ENCODE results near the gene PARN.
"Not testable (repeated sequence)": the region's sequence is repeated elsewhere in the genome, so short reads cannot be mapped to it uniquely, and the experiment has no call there.

PARN gene

DNA sequence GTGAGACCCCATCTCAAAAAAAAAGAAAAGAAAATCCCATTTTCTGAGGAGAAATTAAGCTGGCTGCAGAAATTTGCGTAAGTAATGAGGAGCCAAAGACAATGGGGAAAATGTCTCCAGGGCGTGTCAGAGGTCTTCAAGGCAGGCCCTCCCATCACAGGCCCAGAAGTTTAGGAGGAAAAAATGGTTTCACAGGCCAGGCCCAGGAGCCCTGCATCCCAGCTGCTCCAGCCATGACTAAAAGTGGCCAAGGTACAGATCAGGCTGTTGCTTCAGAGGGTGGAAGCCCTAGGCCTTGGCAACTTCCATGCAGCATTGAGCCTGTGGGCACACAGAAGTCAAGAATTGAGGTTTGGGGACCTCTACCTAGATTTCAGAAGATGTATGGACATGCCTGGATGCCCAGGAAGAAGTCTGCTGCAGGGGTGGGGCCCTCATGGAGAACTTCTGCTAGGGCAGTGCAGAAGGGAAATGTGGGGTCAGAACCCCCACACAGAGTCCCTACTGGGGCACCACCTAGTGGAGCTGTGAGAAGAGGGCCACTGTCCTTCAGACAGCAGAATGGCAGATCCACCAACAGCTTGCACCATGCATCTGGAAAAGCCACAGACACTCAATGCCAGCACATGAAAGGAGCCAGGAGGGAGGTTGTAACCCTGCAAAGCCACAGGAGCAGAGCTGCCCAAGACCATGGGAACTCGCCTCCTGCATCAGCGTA, 55.2 kb downstream of the PARN start:
- DNase-seq (ENCODE audit: low read depth) = not testable (repeated sequence)

DNA sequence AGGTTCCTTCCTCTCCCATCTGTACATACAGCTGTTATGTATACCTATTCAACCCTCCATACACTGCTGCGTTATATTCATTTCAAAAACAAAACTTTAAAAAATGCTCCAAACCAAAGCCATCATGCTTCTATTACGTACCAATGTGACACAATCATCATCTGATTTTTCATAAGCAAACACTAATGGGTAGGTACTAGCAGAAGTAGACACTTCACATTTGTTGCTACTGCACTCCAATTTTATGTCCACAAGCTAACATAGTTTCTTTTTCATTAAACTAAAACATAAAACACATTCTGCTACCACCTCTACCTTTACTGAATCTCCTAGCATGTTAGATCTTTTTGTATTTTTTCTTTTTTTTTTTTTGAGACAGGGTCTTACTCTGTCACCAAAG, 57.5 kb downstream of the PARN start:
- no peak for DNase-seq (ENCODE audit: low read depth)

DNA sequence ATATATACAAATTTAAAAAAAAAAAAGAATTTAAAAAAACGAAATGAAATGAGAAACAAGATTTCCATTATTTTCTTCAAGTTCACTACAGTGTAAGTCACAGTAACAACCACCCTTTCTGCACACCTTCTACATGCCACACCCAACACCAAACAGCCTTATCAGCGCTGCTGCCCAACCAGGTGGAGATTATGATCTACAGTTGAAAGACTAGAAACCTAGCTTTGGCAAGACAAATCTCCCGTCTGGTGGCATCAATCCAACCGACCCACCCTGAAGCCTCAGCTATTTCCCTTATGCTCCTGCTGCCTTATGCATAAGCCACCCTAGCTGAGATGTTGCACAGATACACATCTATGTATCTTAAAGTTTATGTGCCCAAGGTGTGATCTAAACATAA, 60.8 kb downstream of the PARN start:
- DNase-seq (ENCODE audit: low read depth) = no peak

DNA sequence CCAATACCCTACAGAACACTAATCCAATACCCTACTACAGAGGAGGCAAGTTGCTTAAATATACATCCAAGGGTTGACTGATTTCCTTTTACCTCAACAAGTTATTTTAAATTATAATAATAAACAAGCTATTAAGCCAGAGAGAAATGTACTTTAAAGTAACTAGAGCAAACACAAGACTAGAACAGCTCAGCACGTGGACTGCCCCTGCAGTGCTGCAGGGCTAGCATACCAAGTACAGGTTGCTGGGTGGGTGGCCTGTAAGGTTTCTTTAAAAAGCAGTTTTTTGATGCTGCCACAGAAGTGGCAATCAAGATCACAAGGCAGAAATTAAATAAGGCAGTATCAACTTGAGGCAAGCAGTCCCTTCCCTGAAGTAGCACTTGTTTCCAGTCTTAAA, 63.5 kb downstream of the PARN start:
- no peak for DNase-seq (ENCODE audit: low read depth)

DNA sequence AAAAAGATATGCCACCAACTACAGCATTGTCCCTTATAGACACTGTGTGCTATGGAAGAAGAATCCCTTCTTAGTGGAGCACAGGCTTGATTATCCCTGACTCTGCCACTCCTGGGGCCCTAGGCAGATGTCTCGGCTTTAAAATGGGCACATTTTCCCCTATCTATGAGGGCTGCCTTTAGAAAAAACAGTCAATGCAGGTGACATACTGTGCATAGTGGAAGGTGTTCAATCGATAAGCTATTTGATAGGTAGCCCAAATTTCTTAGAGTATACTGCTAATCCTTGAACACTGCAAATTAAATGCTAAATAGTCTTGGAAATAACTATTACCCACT, 64.4 kb downstream of the PARN start:
- DNase-seq (ENCODE audit: low read depth) = no peak

- peak; percentile 72 for DNase-seq (ENCODE audit: low read depth)
Measured at GRCh38 chr16:14564861-14565687, 65.0 kb downstream of the PARN start.

DNA sequence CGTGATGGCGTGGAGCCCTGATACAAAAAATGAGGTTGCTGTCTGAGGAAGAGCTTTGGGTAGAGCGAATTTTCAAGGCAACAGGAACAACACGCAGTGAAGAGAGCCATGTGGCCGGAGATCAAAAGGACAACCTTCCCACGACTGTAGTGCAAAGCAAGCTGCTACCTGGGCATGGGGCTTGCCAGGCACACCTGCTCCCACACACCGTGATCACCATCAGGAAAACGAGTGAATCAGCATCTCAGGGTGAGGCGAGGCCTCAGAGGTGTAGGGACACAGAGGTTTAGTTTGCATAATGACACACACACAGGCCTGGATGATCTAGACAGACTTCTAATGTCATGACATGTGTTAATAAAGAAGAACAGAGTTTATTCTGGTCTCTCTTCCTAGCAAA, 65.7 kb downstream of the PARN start:
- DNase-seq (ENCODE audit: low read depth) = no peak

DNA sequence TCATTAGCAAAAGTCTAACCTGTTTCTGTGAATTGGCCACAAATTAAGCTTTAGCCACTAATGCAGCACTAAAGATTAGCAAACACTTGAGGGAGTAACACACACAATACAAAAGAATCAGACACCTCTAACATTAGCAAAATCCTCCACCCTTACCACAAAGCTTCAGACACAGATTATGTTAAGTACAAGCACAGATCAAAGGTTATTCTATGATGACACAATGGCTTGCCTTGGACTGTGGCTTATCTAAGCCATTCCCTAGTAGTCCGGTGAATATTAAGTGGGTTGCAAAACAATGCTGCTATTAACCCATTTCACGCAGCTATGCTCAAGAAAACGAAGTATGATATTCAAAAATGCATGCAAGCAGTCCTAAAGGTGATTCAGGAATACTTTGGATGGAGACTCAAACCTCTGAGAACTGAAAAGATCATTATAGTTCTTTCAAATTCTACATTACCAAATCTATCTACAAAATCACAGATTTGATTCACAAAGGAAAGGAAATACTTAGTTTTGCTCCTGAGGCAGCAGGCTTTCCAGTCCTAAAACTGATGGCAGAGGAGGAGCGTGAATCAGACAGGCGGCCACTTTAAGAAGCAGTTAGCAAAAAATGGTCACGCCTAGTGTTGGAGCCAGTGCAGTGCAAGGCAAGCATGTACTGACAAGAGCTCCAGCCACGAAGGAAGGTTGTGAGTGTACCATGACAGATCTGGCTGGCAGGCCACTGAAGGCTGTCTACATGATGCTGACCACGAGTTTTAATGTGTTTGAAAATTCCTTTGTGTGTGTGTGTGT, 67.2 kb downstream of the PARN start:
- DNase-seq (ENCODE audit: low read depth) = peak; percentile 65

DNA sequence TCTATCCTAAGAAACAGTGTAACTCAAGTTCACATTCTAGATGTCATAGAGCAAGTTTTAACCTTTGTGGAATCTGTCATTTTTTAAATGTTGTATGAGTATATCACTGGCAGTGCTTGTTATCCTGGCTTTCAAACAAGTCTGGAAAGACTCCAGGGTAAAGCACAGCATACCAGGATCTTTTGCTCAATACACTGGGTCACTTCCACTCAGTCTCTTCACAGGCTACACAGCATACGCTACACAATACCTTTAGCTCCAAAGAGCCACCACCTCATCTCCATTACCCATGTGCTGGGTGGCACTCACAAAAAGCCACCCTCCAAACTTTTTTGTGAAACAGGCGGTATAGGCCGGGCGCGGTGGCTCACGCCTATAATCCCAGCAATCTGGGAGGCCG, 69.5 kb downstream of the PARN start:
- DNase-seq (ENCODE audit: low read depth) = no peak

- peak; percentile 45 for DNase-seq (ENCODE audit: low read depth)
Measured at GRCh38 chr16:14559809-14560241, 70.2 kb downstream of the PARN start.

DNA sequence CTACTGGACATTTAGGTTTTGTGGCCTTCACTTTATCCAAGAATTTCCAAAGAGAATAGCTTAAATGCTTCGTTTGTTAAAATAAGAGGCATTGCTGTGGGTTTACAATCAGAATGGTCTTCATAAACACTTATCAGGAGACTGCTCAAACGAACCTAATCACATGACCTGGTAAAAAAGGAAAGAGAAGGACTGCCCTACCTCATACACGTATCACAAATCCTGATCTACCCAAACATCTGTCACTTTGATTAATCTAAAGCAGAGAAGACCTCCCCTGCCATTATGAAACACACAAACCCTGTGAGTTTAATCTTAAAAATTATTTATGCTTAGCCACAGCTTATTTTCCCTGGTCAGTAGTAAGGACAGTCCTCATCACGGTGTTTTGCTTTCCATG, 76.6 kb downstream of the PARN start:
- no peak for DNase-seq (ENCODE audit: low read depth)

- DNase-seq (ENCODE audit: low read depth) = no peak
Measured at GRCh38 chr16:14549789-14550153, 80.3 kb downstream of the PARN start.

DNA sequence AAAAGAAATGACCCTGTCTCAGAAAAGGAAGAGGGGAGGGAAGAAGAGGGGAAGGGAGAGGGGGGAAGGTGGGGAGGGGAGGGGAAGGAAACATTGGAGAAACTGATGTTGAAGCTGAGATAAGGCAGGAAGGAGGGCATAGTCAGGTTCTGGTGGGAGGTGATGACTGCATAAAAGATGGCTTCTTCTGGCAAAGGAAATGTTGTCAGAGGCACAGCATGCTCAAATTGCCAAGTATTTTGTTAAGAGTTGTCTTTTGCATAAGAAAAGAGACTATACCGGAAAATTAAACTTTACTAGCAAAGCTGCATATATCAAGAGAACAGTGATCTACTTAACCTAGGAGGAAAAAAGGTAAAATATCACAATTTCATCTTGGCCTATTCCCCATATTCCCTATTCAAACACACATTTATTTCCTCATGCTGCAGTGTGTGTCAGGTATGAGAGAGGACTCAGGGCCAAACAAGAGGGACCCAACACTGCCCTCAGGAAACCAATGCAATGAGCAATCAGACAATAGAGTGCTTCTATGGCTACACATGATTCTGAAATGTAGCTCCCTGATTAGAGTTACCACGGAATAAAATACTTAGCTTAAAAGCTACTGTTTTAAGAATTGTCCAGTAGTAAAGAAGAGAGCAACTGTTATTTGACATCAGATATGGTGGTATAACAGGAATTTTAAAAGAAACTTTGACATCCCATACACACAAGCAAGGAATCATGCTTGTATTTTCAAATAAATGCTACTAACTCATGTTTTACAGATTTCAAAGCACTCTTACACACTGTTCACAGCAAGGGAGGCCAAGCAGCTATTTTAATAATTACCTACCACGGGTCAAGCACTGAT, 80.9 kb downstream of the PARN start:
- DNase-seq (ENCODE audit: low read depth) = no peak

- DNase-seq (ENCODE audit: low read depth) = peak; percentile 84
Measured at GRCh38 chr16:14545346-14545884, 84.6 kb downstream of the PARN start.

DNA sequence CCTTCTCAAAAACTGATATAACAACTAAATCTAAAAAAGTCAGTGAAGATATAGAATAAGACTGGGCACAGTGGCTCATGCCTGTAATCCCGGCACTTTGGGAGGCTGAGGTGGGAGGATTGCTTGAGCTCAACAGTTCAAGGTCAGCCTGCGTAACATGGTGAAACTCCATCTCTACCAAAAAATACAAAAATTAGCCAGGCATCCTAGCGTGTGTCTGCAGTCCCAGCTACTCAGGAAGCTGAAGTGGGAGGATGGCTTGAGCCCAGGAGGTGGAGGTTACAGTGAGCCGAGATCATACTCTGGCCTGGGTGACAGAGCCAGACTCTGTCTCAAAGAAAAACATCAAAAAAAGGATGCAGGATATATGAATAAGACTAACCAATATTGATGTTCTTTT, 85.2 kb downstream of the PARN start:
- DNase-seq (ENCODE audit: low read depth) = not testable (repeated sequence)

GRCh38 chr16:14539631-14540030, 90.4 kb downstream of the PARN start:
- peak; percentile 54 for DNase-seq (ENCODE audit: low read depth)

GRCh38 chr16:14539156-14539555, 90.9 kb downstream of the PARN start:
- DNase-seq (ENCODE audit: low read depth) = no peak

- no peak for DNase-seq (ENCODE audit: low read depth)
Measured at GRCh38 chr16:14538604-14539003, 91.5 kb downstream of the PARN start.

- no peak for DNase-seq (ENCODE audit: low read depth)
Measured at GRCh38 chr16:14531613-14532012, 98.4 kb downstream of the PARN start.

- DNase-seq (ENCODE audit: low read depth) = no peak
Measured at GRCh38 chr16:14531101-14531500, 99.0 kb downstream of the PARN start.

DNA sequence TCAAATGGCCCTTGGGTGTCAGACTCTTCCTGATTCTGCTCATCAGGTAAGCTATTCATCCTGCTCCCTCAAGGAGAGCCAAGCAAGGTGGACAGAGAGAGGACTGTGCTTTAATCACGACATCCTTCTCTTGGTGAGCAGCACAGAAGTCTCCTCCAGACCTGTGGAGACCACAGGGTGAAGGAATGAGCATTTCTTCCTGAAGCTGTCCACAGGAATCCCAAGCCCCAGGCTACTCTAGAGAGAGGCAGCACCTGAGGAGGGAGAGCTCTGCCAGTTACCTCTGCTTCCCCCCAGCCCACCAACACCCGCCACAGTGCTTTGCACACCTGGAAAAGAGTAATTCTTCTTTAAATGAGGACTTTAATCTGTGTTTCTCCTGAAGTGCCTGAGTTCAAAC, 100.0 kb downstream of the PARN start:
- DNase-seq (ENCODE audit: low read depth) = no peak
